Peyer's patch (tissue), 4 donors: ENCODE results near the gene PARVB. TPM values are rescaled to one million over a fixed set of nuclear protein-coding genes. Genes with fewer than 3 reads are reported as not detected.

Source experiments
- DNase-seq, 3 donors: peaks; one replicate each; pipeline ENCODE4 v3.0.0-alpha.2; 2017 to 2019
- H3K27ac ChIP-seq, 4 donors: fragments of 200-600 bp; sonication (generic); one replicate each; pipeline ENCODE4 v1.5.1; 2016 to 2019
- H3K27me3 ChIP-seq, 2 donors: fragments of 200-600 bp; sonication (generic); one replicate each; pipeline ENCODE4 v1.5.1; 2019
- H3K36me3 ChIP-seq, 3 donors: fragments of 200-600 bp; sonication (generic); one replicate each; pipeline ENCODE4 v1.5.1; 2016 to 2019
- H3K4me1 ChIP-seq, 4 donors: fragments of 200-600 bp; sonication (generic); one replicate each; pipeline ENCODE4 v1.5.1; 2016 to 2019
- H3K4me3 ChIP-seq, 4 donors: fragments of 200-600 bp; sonication (generic); 1 replicate in 3 of 4; 2 replicates in 1 of 4; pipeline ENCODE4 v1.5.1; 2016 to 2019; ENCODE audit warnings: mild to moderate bottlenecking in 1 of 4
- H3K9me3 ChIP-seq, 4 donors: fragments of 200-600 bp; sonication (generic); one replicate each; pipeline ENCODE4 v1.5.1; 2016 to 2019; ENCODE audit warnings: mild to moderate bottlenecking in 1 of 4
- POLR2A ChIP-seq, 2 donors: fragments of 450-650 bp; IDR thresholded peaks; one replicate each; pipeline ENCODE4 v1.5.1; 2017; ENCODE audit warnings: antibody characterized with exemption in 2 of 2, mild to moderate bottlenecking in 2 of 2, moderate library complexity in 2 of 2
- total RNA-seq, 4 donors: library from RNA; depleted of rRNA; stranded (reverse); fragments of >200 nt; gene quantifications; one replicate each; pipeline ENCODE4 v1.1.0, GENCODE V29; 2016
- TF ChIP-seq, protein P1 (sequence below), 6 experiments: fragments of 450-650 bp in 4 of 6; fragments of 200-600 bp in 2 of 6; sonication (generic) in 1 of 6; IDR thresholded peaks; one replicate each; pipeline ENCODE4 v1.5.1; 2017 to 2019; ENCODE audit warnings: antibody characterized with exemption in 6 of 6, mild to moderate bottlenecking in 3 of 6, moderate library complexity in 1 of 6

PARVB gene
- total RNA-seq, 4 donors from 2014 or later, result 1.8 to 71.8 (median 7.7) TPM

DNA sequence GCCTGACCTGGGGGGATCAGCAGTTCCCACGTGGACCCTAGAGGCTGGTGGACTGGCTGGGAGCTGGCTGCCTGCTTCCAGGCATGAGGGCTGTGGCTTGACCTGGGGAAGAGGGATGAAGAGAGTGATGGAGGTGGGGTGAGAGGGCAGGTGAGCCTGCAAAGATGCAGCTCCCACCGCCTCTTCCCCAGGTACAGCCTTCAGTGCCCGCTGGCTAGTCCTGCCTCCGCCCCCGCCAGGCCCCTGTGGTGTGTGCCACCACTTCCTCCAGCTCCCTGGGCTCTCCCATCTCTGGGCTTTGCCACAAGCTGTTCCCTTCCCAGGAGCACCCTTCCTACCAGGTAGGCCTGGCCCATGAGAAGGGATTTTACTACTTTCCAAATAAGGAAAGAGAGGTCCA, 175.8 kb downstream of the PARVB start:
- peak in 1 of 3 donors; percentile 40 for DNase-seq
- H3K4me3 ChIP-seq, result no peak overlapping the region
- no peak overlapping the region for H3K27ac ChIP-seq
- H3K4me1 ChIP-seq, result no peaks in the 10 kb centered on the region
- no peaks in the 10 kb centered on the region for H3K36me3 ChIP-seq
- H3K9me3 ChIP-seq, result no peaks in the 10 kb centered on the region
- no peak for TF ChIP-seq POLR2A (IDR thresholded peaks at IDR 0.05)
- TF ChIP-seq, protein P1, sequence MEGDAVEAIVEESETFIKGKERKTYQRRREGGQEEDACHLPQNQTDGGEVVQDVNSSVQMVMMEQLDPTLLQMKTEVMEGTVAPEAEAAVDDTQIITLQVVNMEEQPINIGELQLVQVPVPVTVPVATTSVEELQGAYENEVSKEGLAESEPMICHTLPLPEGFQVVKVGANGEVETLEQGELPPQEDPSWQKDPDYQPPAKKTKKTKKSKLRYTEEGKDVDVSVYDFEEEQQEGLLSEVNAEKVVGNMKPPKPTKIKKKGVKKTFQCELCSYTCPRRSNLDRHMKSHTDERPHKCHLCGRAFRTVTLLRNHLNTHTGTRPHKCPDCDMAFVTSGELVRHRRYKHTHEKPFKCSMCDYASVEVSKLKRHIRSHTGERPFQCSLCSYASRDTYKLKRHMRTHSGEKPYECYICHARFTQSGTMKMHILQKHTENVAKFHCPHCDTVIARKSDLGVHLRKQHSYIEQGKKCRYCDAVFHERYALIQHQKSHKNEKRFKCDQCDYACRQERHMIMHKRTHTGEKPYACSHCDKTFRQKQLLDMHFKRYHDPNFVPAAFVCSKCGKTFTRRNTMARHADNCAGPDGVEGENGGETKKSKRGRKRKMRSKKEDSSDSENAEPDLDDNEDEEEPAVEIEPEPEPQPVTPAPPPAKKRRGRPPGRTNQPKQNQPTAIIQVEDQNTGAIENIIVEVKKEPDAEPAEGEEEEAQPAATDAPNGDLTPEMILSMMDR (IDR thresholded peaks at IDR 0.05), result no peak
- no peaks in the 10 kb centered on the region for H3K27me3 ChIP-seq

DNA sequence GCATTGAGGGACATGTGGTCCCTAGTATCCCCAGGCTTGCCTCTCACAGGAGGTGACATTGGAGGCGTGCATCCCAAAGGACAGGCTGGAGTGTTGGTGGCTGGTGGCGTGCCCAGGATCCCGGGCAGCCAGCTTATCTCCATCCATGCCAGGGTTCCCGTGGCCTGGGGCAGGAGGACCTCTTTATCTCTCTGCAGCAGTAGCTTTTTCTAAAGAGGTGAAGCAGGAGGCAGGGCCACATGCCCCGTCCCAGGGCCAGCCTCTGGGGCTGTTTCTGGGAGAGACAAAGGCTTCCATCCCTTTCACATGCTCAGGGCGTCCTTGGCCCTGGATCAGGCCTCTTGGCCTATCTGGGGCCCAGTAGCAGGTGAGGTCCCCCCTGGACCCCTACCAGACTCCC, 176.3 kb downstream of the PARVB start:
- Histone ChIP-seq H3K4me1 (no peaks in the 10 kb centered on the region), H3K4me3 (no peak overlapping the region), H3K27me3 (no peaks in the 10 kb centered on the region), H3K36me3 (no peaks in the 10 kb centered on the region), H3K27ac (no peak overlapping the region), H3K9me3 (no peaks in the 10 kb centered on the region)
- DNase-seq, result no peak
- no peak for TF ChIP-seq POLR2A (IDR thresholded peaks at IDR 0.05)
- TF ChIP-seq, protein P1 (IDR thresholded peaks at IDR 0.05), result no peak

DNA sequence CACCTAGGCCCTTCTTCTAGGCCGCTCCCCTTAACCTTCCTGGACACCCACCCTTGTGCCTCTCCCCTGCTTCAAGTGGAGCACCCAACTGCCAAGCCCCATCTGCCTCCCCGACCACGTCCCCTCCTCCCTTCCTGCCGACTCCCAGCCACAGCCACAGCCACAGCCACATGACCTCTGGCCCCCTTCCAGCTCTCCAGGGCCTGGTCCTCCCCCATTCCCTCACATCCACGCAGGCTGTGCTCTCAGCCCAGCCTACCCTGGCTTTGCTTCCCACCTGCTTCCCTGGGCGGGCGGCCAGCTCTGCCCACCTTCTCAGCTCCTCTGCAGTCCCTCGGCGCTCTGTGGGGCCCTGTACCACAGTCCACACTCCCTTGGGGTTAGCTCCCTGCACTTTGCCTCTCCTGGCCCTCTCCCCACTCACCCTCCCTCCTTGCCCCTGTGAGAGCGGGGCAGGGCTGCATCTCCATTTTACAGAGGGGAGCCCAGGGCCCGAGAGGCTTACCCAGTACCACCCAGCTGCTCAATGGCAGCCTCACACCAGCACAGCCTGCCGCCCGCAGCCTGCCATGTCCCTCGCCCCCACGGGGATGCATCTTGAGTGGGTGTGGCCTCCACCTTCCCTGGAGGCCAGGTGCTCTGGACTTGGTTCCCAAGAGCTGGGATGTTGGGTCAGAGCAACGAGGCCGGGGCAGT, 176.9 kb downstream of the PARVB start:
- H3K4me1 ChIP-seq, result no peaks in the 10 kb centered on the region
- TF ChIP-seq POLR2A (IDR thresholded peaks at IDR 0.05), result no peak
- TF ChIP-seq, protein P1 (IDR thresholded peaks at IDR 0.05), result no peak
- no peaks in the 10 kb centered on the region for H3K27me3 ChIP-seq
- H3K9me3 ChIP-seq, result no peaks in the 10 kb centered on the region
- no peak overlapping the region for H3K4me3 ChIP-seq
- H3K27ac ChIP-seq, result no peak overlapping the region
- no peaks in the 10 kb centered on the region for H3K36me3 ChIP-seq
- peak in 1 of 3 donors; percentile 43 for DNase-seq

DNA sequence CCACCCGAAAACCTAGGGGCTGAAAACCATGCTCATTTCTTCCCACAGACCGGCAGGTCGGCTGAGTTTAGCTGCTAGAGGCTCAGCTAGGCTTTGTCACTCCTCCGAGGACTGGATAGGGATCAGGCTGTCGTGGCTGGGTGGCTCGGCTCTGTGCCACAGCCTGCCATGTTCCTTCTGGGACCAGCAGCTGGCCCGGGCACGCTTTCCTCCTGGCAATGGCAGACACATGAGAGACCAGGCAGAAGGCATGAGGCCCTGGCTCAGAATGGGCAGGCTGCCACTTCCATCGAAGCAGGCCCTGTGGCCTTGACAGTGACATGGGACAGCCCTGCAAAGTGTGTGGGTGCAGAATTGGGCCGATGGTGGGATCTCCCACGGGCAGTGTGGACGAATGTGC, 177.6 kb downstream of the PARVB start:
- Histone ChIP-seq H3K27ac (no peak overlapping the region), H3K4me1 (no peaks in the 10 kb centered on the region), H3K36me3 (no peaks in the 10 kb centered on the region), H3K9me3 (no peaks in the 10 kb centered on the region), H3K27me3 (no peaks in the 10 kb centered on the region), H3K4me3 (no peak overlapping the region)
- peak in 1 of 3 donors; percentile 37 for DNase-seq
- no peak for TF ChIP-seq POLR2A (IDR thresholded peaks at IDR 0.05)
- TF ChIP-seq, protein P1 (IDR thresholded peaks at IDR 0.05), result no peak

DNA sequence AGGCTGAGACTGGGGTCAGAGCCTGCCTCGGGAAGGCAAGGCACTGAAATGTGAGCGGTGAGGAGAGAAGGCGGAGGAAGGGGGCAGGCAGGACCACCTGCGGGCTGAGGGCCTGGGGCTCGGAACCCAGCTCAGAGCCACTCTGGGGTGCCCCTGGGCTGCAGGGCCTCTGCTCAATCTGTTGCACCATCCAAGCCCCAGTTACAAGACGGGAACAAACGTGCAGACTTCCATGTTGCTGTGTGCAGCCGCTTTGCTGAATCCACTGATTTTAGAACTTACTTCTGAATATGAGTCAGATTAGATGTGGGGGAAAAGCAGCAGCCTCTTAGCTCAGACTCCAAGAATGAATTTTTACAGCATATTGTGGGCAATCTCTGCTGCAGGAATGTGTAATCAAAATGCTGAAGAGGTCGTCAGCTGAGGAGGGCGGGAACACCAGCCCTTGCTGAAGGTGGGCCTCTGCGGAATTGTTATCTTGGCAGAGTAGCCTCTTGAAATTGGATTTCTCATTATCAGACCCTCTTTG, 178.2 kb downstream of the PARVB start:
- Histone ChIP-seq H3K4me3 (no peak overlapping the region), H3K36me3 (no peaks in the 10 kb centered on the region), H3K9me3 (no peaks in the 10 kb centered on the region), H3K4me1 (no peaks in the 10 kb centered on the region), H3K27ac (no peak overlapping the region), H3K27me3 (no peaks in the 10 kb centered on the region)
- no peak for DNase-seq
- TF ChIP-seq, protein P1 (IDR thresholded peaks at IDR 0.05), result no peak
- no peak for TF ChIP-seq POLR2A (IDR thresholded peaks at IDR 0.05)
